PC-9 (cell line): ENCODE data around the gene CLECL1. TPM values are rescaled to one million over a fixed set of nuclear protein-coding genes. Genes with fewer than 3 reads are reported as not detected.

Experiments
- BruUV-seq: library from RNA; stranded (reverse); fragments of 400-500 nt; replicated peaks from 2 replicates; lab custom pipeline; 2021; lab: Mats Ljungman, UMichigan
- CTCF ChIA-PET: fragments of 300-600 bp; sonication (Branson Sonifier 250); formaldehyde crosslinking; loops from one replicate; lab custom pipeline; 2022; ENCODE audit warnings: antibody characterized with exemption; lab: Charles Lee
- POLR2A ChIA-PET: fragments of 300-600 bp; sonication (Branson Sonifier 250); formaldehyde crosslinking; loops from one replicate; lab custom pipeline; 2022; ENCODE audit warnings: antibody characterized with exemption; ENCODE audit not compliant: unreplicated experiment; lab: Charles Lee
- DNase-seq, 2 experiments: peaks; one replicate each; pipeline versions ENCODE4 v3.0.0 to v3.0.0-alpha.2; 2015 to 2022; ENCODE audit warnings: mixed read lengths in 1 of 2
- H2AFZ ChIP-seq: fragments of 200-600 bp; sonication (generic); 2 replicates; pipeline ENCODE4 v1.8.1; 2017; ENCODE audit warnings: antibody characterized with exemption
- H3F3A ChIP-seq: fragments of 200-600 bp; sonication (generic); 2 replicates; pipeline ENCODE4 v1.8.1; 2017; ENCODE audit warnings: antibody characterized with exemption, mild to moderate bottlenecking, low read depth; ENCODE audit not compliant: insufficient read depth
- H3K27ac ChIP-seq: fragments of 200-600 bp; sonication (generic); 2 replicates; pipeline ENCODE4 v1.6.1; 2016; ENCODE audit warnings: mixed run types
- H3K27me3 ChIP-seq: fragments of 200-600 bp; sonication (generic); 2 replicates; pipeline ENCODE4 v1.6.1; 2016; ENCODE audit warnings: low read depth, mixed run types; ENCODE audit not compliant: insufficient read depth
- H3K36me3 ChIP-seq: fragments of 200-600 bp; sonication (generic); 2 replicates; pipeline ENCODE4 v1.6.1; 2016; ENCODE audit warnings: low read depth, mixed run types
- H3K4me1 ChIP-seq: fragments of 200-600 bp; sonication (generic); replicated peaks from 2 replicates; pipeline ENCODE4 v1.6.1; 2016; ENCODE audit warnings: mixed run types; ENCODE audit not compliant: insufficient read depth
- H3K4me2 ChIP-seq: fragments of 200-600 bp; sonication (generic); 2 replicates; pipeline ENCODE4 v1.6.1; 2017; ENCODE audit warnings: mixed run types
- H3K4me3 ChIP-seq: fragments of 200-600 bp; sonication (generic); 2 replicates; pipeline ENCODE4 v1.6.1; 2016; ENCODE audit warnings: mixed run types
- H3K79me2 ChIP-seq: fragments of 200-600 bp; sonication (generic); 2 replicates; pipeline ENCODE4 v1.6.1; 2017; ENCODE audit warnings: low read depth, mixed run types
- H3K9me2 ChIP-seq: fragments of 200-600 bp; sonication (generic); 2 replicates; pipeline ENCODE4 v1.8.1; 2017; ENCODE audit warnings: mild to moderate bottlenecking; ENCODE audit not compliant: insufficient read depth
- H3K9me3 ChIP-seq: fragments of 200-600 bp; sonication (generic); 2 replicates; pipeline ENCODE4 v1.8.1; 2016; ENCODE audit warnings: low read depth; ENCODE audit not compliant: insufficient read depth
- H4K20me1 ChIP-seq: fragments of 200-600 bp; sonication (generic); 2 replicates; pipeline ENCODE4 v1.8.1; 2017; ENCODE audit not compliant: insufficient read depth
- CTCF ChIP-seq: fragments of 200-600 bp; sonication (generic); conservative IDR thresholded peaks from 2 replicates; pipeline ENCODE4 v1.6.1; 2017; ENCODE audit warnings: mixed run types, antibody characterized with exemption, mild to moderate bottlenecking, moderate library complexity
- EZH2 ChIP-seq: fragments of 200-600 bp; sonication (generic); IDR thresholded peaks from 2 replicates; pipeline ENCODE4 v1.8.0; 2017; ENCODE audit warnings: antibody characterized with exemption, low read depth
- intact Hi-C: fragments of 100-400 bp; cut with micrococcal nuclease; formaldehyde crosslinking; loops from one replicate; pipeline ENCODE4 v1.10.0; 2022; ENCODE audit not compliant: unreplicated experiment
- total RNA-seq: library from RNA; stranded (reverse); gene quantifications from 2 replicates; pipeline ENCODE4 v1.2.3, GENCODE V29; 2021

CLECL1 gene
- total RNA-seq, 1 experiment from 2014 or later = not detected

DNA sequence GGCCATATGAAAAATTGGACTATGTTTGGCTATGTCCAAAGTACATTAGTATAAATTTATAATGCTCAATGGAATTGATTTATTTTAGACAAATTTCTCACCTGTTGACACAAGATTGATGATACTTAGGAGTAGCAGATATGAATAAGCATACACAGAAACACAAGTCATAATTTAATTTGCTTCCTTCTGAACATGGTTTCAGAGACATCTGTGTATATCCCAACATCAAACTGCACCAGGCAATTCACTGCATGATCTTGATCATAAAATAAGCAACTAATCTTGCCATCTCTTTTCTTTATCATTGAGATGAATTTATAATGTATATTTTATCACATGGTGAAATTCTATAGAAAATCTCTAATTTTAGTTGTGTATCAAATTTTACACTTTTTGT lies 3.8 kb downstream of the CLECL1 start:
- CTCF ChIA-PET = interaction anchor here (0.6 to 0.8 kb wide), 3 partner anchors 18 to 167 kb away, joined by 3 to 4 read pairs (median 4); no protein-coding TSS in a partner anchor
- no TSS peak for BruUV-seq
- intact Hi-C loops = no loop called here
- TF ChIP-seq CTCF = no peak
- no peak for TF ChIP-seq EZH2
- H3K27ac ChIP-seq = no peak overlapping the region
- no peak for DNase-seq
- no peaks in the 10 kb centered on the region for H3K36me3 ChIP-seq
- H3K4me3 ChIP-seq = no peak overlapping the region
- peaks cover 11% of the 10 kb centered on the region for H3K9me3 ChIP-seq
- H3F3A ChIP-seq = no peaks in the 10 kb centered on the region
- no peaks in the 10 kb centered on the region for H3K79me2 ChIP-seq
- POLR2A ChIA-PET = no interaction called here
- H3K4me2 ChIP-seq = no peak overlapping the region
- peaks cover 8% of the 10 kb centered on the region; the same call in 1 of the 2 replicates for H3K4me1 ChIP-seq
- no peaks in the 10 kb centered on the region for H3K9me2 ChIP-seq
- H3K27me3 ChIP-seq = no peaks in the 10 kb centered on the region
- H2AFZ ChIP-seq = no peak overlapping the region
- H4K20me1 ChIP-seq = no peaks in the 10 kb centered on the region

DNA sequence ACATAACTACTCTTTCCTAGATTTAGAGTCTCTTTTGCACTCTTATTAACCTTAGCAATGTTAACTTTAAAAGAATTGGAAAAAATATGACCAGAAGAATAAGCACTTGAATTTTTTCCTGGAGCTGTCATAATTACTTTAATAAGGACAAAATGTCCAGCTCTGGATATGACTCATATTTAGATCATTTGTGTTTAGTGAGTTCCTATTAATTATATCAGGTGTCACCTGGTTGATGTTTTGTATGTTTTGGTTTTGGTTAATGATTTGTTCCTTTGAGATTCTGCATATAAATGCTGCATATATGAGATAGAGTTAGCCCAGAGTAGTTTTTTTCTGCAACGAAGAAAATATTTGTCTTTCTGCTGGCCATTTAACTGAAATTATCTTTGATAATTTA lies 5.1 kb downstream of the CLECL1 start:
- DNase-seq = no peak
- CTCF ChIA-PET = interaction anchor here (0.6 kb wide), 2 partner anchors 15 to 68 kb away, joined by 3 read pairs; no protein-coding TSS in a partner anchor
- no TSS peak for BruUV-seq

GRCh38 chr12:9725213-9725870 lies 7.6 kb downstream of the CLECL1 start:
- Histone ChIP-seq H3K36me3 (no peaks in the 10 kb centered on the region), H3K27ac (no peak overlapping the region), H2AFZ (no peak overlapping the region), H3K4me1 (peaks cover 33% of the 10 kb centered on the region), H3K4me2 (no peak overlapping the region), H3K4me3 (no peak overlapping the region), H3K9me2 (peaks cover 8% of the 10 kb centered on the region; the same call in 1 of the 2 replicates), H3K9me3 (peaks cover 11% of the 10 kb centered on the region), H3K79me2 (no peaks in the 10 kb centered on the region), H4K20me1 (no peaks in the 10 kb centered on the region), H3K27me3 (no peaks in the 10 kb centered on the region), H3F3A (peaks cover 25% of the 10 kb centered on the region)
- no peak for TF ChIP-seq CTCF
- TF ChIP-seq EZH2 = no peak
- ChIA-PET CTCF (interaction anchor here (0.7 kb wide), 2 partner anchors 17 to 415 kb away, joined by 3 to 4 read pairs; no protein-coding TSS in a partner anchor), POLR2A (no interaction called here)
- BruUV-seq = no TSS peak
- no peak for DNase-seq
- intact Hi-C loops = no loop called here

More for the DNA sequence above, 5.1 kb downstream of the CLECL1 start:
- Histone ChIP-seq H3K4me1 (peaks cover 12% of the 10 kb centered on the region), H3K9me2 (peaks cover 2% of the 10 kb centered on the region; the same call in 1 of the 2 replicates), H3K79me2 (no peaks in the 10 kb centered on the region), H3K36me3 (no peaks in the 10 kb centered on the region), H4K20me1 (no peaks in the 10 kb centered on the region), H2AFZ (no peak overlapping the region), H3K27me3 (no peaks in the 10 kb centered on the region), H3K4me2 (no peak overlapping the region), H3K4me3 (no peak overlapping the region), H3F3A (peaks cover 3% of the 10 kb centered on the region; the same call in 1 of the 2 replicates), H3K27ac (no peak overlapping the region), H3K9me3 (peaks cover 11% of the 10 kb centered on the region)
- intact Hi-C loops = no loop called here
- POLR2A ChIA-PET = no interaction called here
- TF ChIP-seq CTCF = no peak
- TF ChIP-seq EZH2 = no peak
